Stimulated activated CD4-positive, alpha-beta T cell treated with anti-CD3 and anti-CD28 coated beads, Interleukin-4, amount 100 ng/mL, for 4 hours (primary cell): Measurements from ENCODE around the gene SPRR5.

ENCODE experiments used
- DNase-seq, 2 experiments: peaks; one replicate each; pipeline ENCODE4 v3.0.0-alpha.2; 2020

Gene SPRR5

GRCh38 chr1:152951711-152952110 lies 4.7 kb downstream of the SPRR5 start:
- DNase-seq, result no peak

GRCh38 chr1:152953761-152954160 lies 6.8 kb downstream of the SPRR5 start:
- no peak for DNase-seq

GRCh38 chr1:152954436-152954835 lies 7.4 kb downstream of the SPRR5 start:
- no peak for DNase-seq

- no peak for DNase-seq
These were observed 10.6 kb downstream of the SPRR5 start for GRCh38 chr1:152957561-152957960.

- DNase-seq, result no peak
These were observed 12.3 kb downstream of the SPRR5 start for GRCh38 chr1:152959273-152959672.

- DNase-seq, result no peak
These were observed 12.9 kb downstream of the SPRR5 start for GRCh38 chr1:152959801-152960451.

- no peak for DNase-seq
These were observed 13.5 kb downstream of the SPRR5 start for GRCh38 chr1:152960452-152961044.

- no peak for DNase-seq
These were observed 14.4 kb downstream of the SPRR5 start for GRCh38 chr1:152961226-152961891.

- no peak for DNase-seq
These were observed 15.9 kb downstream of the SPRR5 start for GRCh38 chr1:152962876-152963415.

GRCh38 chr1:152964536-152964935 lies 17.5 kb downstream of the SPRR5 start:
- no peak for DNase-seq

- no peak for DNase-seq
These were observed 18.8 kb downstream of the SPRR5 start for GRCh38 chr1:152965853-152966252.

- no peak for DNase-seq
These were observed 20.2 kb downstream of the SPRR5 start for GRCh38 chr1:152967201-152967600.

- DNase-seq, result no peak
These were observed 21.2 kb downstream of the SPRR5 start for GRCh38 chr1:152968248-152968647.

- no peak for DNase-seq
These were observed 22.0 kb downstream of the SPRR5 start for GRCh38 chr1:152969036-152969435.

- no peak for DNase-seq
These were observed 23.5 kb downstream of the SPRR5 start, which contains the start of gene SPRR4 for GRCh38 chr1:152970495-152970894. SPRR4 (plus strand) TSS chr1:152970648; CDS start chr1:152971891, 1,243 bp downstream.

- no peak for DNase-seq
These were observed 25.3 kb downstream of the SPRR5 start for GRCh38 chr1:152972196-152972886.

GRCh38 chr1:152976688-152977087 lies 29.7 kb downstream of the SPRR5 start:
- no peak for DNase-seq

- no peak for DNase-seq
These were observed 30.6 kb downstream of the SPRR5 start for GRCh38 chr1:152977614-152978013.

- DNase-seq, result no peak
These were observed 33.7 kb downstream of the SPRR5 start for GRCh38 chr1:152980676-152981075.

- DNase-seq, result no peak
These were observed 34.3 kb downstream of the SPRR5 start for GRCh38 chr1:152981146-152981871.

GRCh38 chr1:152982076-152982475 lies 35.1 kb downstream of the SPRR5 start:
- DNase-seq, result no peak

- no peak for DNase-seq
These were observed 36.2 kb downstream of the SPRR5 start for GRCh38 chr1:152983234-152983633.

GRCh38 chr1:152983743-152984142 lies 36.7 kb downstream of the SPRR5 start, which contains the start of gene SPRR1A:
SPRR1A (plus strand) TSS chr1:152984081; CDS start chr1:152985231, 1,150 bp downstream.
- no peak for DNase-seq
